ENCODE measurements around the gene JPH3.

JPH3 gene

DNA sequence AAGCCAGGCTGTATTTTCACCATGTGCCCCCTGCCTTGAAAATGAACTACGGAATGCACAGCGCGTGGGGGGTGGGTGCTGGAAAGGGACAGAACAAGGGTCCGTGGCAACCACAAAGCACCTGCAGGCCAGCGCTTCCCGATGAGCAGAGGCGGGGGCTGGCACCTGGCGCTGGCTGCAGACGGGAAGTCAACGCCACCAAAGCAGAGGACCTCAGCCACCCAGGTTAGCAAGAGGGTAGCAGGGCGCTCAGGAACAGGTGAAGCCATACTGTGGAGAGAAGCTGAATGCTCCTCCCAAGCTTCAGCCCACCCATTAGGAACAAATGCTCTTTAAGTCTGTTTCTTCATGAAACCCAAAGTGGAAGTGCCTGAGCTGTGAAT lies 98.8 kb downstream of the JPH3 start:
- TF ChIP-seq, protein P1, sequence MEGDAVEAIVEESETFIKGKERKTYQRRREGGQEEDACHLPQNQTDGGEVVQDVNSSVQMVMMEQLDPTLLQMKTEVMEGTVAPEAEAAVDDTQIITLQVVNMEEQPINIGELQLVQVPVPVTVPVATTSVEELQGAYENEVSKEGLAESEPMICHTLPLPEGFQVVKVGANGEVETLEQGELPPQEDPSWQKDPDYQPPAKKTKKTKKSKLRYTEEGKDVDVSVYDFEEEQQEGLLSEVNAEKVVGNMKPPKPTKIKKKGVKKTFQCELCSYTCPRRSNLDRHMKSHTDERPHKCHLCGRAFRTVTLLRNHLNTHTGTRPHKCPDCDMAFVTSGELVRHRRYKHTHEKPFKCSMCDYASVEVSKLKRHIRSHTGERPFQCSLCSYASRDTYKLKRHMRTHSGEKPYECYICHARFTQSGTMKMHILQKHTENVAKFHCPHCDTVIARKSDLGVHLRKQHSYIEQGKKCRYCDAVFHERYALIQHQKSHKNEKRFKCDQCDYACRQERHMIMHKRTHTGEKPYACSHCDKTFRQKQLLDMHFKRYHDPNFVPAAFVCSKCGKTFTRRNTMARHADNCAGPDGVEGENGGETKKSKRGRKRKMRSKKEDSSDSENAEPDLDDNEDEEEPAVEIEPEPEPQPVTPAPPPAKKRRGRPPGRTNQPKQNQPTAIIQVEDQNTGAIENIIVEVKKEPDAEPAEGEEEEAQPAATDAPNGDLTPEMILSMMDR (IDR thresholded peaks at IDR 0.05) = no peak
- DNase-seq (ENCODE audit: low spot score) = no peak
- Histone ChIP-seq H3K4me3 (no peak overlapping the region), H3K27ac (no peak overlapping the region)

- no peak for DNase-seq (ENCODE audit: low spot score)
These were observed 99.2 kb downstream of the JPH3 start for GRCh38 chr16:87701505-87701921.

DNA sequence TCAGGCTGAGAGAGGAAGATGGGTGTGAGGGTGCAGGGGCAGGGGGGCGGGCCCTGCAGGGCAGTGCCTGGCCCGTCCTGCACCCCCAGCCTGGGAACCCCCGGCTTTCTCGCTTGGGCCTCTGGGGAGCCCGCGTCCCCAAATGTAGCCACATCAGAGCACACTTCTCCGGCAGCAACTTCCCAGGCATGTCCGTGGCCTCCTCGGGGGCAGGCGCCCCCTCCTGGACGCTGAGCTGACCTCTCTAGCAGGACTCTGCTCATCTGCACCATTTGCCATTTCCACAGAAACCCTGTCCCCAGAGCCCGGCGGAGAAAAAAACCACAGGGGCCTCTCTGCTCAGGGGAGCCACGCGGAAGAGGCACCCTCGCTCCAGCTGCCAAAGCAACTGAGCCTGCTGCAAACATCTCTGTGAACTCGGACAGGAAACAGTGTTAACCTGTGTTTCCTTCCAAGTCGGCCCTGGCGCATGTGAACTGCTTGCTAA lies 100.1 kb downstream of the JPH3 start:
- no peak for DNase-seq (ENCODE audit: low spot score)
- Histone ChIP-seq H3K27ac (no peak overlapping the region), H3K4me3 (no peak overlapping the region)
- TF ChIP-seq, protein P1 (IDR thresholded peaks at IDR 0.05) = no peak

More at GRCh38 chr16:87701505-87701921, 99.2 kb downstream of the JPH3 start:
- Histone ChIP-seq H3K4me3 (no peak overlapping the region), H3K27ac (no peak overlapping the region)
- TF ChIP-seq, protein P1 (IDR thresholded peaks at IDR 0.05) = no peak

GRCh38 chr16:87703071-87703470 lies 100.8 kb downstream of the JPH3 start:
- TF ChIP-seq, protein P1 (IDR thresholded peaks at IDR 0.05) = no peak
- DNase-seq (ENCODE audit: low spot score) = no peak
- Histone ChIP-seq H3K4me3 (no peak overlapping the region), H3K27ac (no peak overlapping the region)

GRCh38 chr16:87703835-87704375 lies 101.6 kb downstream of the JPH3 start:
- H3K27ac ChIP-seq = no peak overlapping the region
- TF ChIP-seq, protein P1 (IDR thresholded peaks at IDR 0.05) = no peak
- no peak for DNase-seq (ENCODE audit: low spot score)
- H3K4me3 ChIP-seq = no peak overlapping the region

DNA sequence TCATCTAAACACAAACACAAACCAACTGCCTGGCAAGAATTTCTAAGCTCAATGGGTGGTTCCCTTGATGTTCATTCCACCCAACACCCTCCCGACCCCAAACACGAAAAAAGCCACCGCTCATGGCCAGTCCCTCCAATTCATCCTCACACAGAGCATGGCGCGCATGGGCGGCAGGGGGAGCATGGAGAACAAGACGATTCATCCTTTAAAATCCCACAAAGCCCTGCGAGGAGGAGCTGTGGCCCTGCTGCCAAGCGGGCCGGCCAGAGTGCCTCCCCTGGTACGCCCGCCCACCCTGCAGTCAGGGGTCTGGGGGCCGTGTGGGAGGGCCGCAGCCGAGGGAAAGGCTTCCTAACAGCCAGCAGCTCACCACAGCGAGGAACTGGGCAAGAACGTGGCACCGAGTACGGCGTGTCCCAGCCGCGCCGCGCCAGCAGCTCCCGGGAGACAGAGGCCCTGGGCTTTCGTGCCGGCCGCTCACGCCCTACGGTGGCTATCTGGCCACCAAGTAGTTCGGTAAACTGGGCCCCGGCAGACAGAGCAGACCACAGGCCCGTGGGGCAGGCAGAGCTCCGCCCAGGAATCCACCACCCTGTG lies 102.5 kb downstream of the JPH3 start:
- DNase-seq (ENCODE audit: low spot score) = no peak
- Histone ChIP-seq H3K27ac (no peak overlapping the region), H3K4me3 (no peak overlapping the region)
- TF ChIP-seq, protein P1 (IDR thresholded peaks at IDR 0.05) = no peak

- no peak for DNase-seq (ENCODE audit: low spot score)
- Histone ChIP-seq H3K4me3 (no peak overlapping the region), H3K27ac (no peak overlapping the region)
- TF ChIP-seq, protein P1 (IDR thresholded peaks at IDR 0.05) = no peak
These were observed 103.5 kb downstream of the JPH3 start for GRCh38 chr16:87705771-87706277.

Data from coronary artery (tissue), 2 donors.